HFFc6 (cell line): ENCODE measurements around the gene PLPP3. TPM values are rescaled to one million over a fixed set of nuclear protein-coding genes. Genes with fewer than 3 reads are reported as not detected.

Source experiments
- DNase-seq: peaks from one replicate; pipeline ENCODE4 v3.0.0-alpha.2; 2018
- H3K27ac Mint-ChIP-seq: 2 replicates; pipeline ENCODE4 v1.8.0; 2020; ENCODE audit warnings: mild to moderate bottlenecking, mixed read lengths
- H3K27me3 Mint-ChIP-seq: 2 replicates; pipeline ENCODE4 v1.8.0; 2021; ENCODE audit warnings: mild to moderate bottlenecking, moderate library complexity, mixed read lengths; ENCODE audit not compliant: insufficient read depth
- H3K36me3 Mint-ChIP-seq: 2 replicates; pipeline ENCODE4 v1.8.0; 2021; ENCODE audit warnings: low read depth, mixed read lengths
- H3K4me1 Mint-ChIP-seq: 2 replicates; pipeline ENCODE4 v1.8.0; 2020; ENCODE audit warnings: low read depth, mixed read lengths
- H3K4me3 Mint-ChIP-seq: 2 replicates; pipeline ENCODE4 v1.8.0; 2020; ENCODE audit warnings: mild to moderate bottlenecking, moderate library complexity, mixed read lengths
- H3K9me3 Mint-ChIP-seq: 2 replicates; pipeline ENCODE4 v1.8.0; 2020; ENCODE audit warnings: mild to moderate bottlenecking, mixed read lengths
- CTCF ChIP-seq: fragments of 200-600 bp; sonication (generic); IDR thresholded peaks from 2 replicates; pipeline ENCODE4 v1.5.0; 2021; ENCODE audit warnings: antibody characterized with exemption, mild to moderate bottlenecking
- total RNA-seq, 6 experiments: library from RNA; stranded (reverse); fragmentation: NEBNext Ultra II Directional; extraction: Animal tissue kit (Norgen Biotek cat#: 25700); gene quantifications; 2 replicates in 1 of 6; 3 replicates in 5 of 6; pipeline ENCODE4 v1.2.3, GENCODE V29; 2021

Gene PLPP3
- total RNA-seq, 6 experiments from 2014 or later: 15.1 to 29.9 (median 24.8) TPM

- H3K27ac Mint-ChIP-seq: peak overlapping the region; percentile 85
- H3K27me3 Mint-ChIP-seq: peaks cover 2% of the 10 kb centered on the region
- no peak for TF ChIP-seq CTCF
- peak; percentile 44 for DNase-seq
- no peaks in the 10 kb centered on the region for H3K9me3 Mint-ChIP-seq
- no peaks in the 10 kb centered on the region for H3K36me3 Mint-ChIP-seq
- peaks cover 46% of the 10 kb centered on the region for H3K4me1 Mint-ChIP-seq
- peak overlapping the region; percentile 93 for H3K4me3 Mint-ChIP-seq
These were observed 1.0 kb downstream of the PLPP3 start for GRCh38 chr1:56578138-56578962.

GRCh38 chr1:56577406-56578137, 1.8 kb downstream of the PLPP3 start:
- peak; percentile 21; the same call in 1 of the 2 replicates for TF ChIP-seq CTCF
- no peaks in the 10 kb centered on the region for H3K9me3 Mint-ChIP-seq
- peaks cover 54% of the 10 kb centered on the region for H3K4me1 Mint-ChIP-seq
- peak overlapping the region; percentile 85; the same call in 1 of the 2 replicates for H3K27ac Mint-ChIP-seq
- peak overlapping the region; percentile 93 for H3K4me3 Mint-ChIP-seq
- DNase-seq: no peak
- H3K27me3 Mint-ChIP-seq: peaks cover 2% of the 10 kb centered on the region
- no peaks in the 10 kb centered on the region for H3K36me3 Mint-ChIP-seq

GRCh38 chr1:56576880-56577405, 2.4 kb downstream of the PLPP3 start:
- TF ChIP-seq CTCF: peak; percentile 62
- Mint-ChIP-seq H3K9me3 (no peaks in the 10 kb centered on the region), H3K27ac (no peak overlapping the region; the same call in 1 of the 2 replicates), H3K4me1 (peaks cover 57% of the 10 kb centered on the region), H3K27me3 (peaks cover 2% of the 10 kb centered on the region), H3K4me3 (peak overlapping the region; percentile 93), H3K36me3 (no peaks in the 10 kb centered on the region)
- DNase-seq: no peak

- H3K36me3 Mint-ChIP-seq: no peaks in the 10 kb centered on the region
- H3K27ac Mint-ChIP-seq: no peak overlapping the region
- H3K4me3 Mint-ChIP-seq: peak overlapping the region; percentile 93
- no peak for DNase-seq
- peaks cover 2% of the 10 kb centered on the region for H3K27me3 Mint-ChIP-seq
- no peaks in the 10 kb centered on the region for H3K9me3 Mint-ChIP-seq
- TF ChIP-seq CTCF: no peak
- peaks cover 57% of the 10 kb centered on the region for H3K4me1 Mint-ChIP-seq
These were observed 3.5 kb downstream of the PLPP3 start for GRCh38 chr1:56575865-56576264.

GRCh38 chr1:56574794-56575193, 4.6 kb downstream of the PLPP3 start:
- Mint-ChIP-seq H3K4me1 (peaks cover 49% of the 10 kb centered on the region), H3K36me3 (no peaks in the 10 kb centered on the region), H3K4me3 (no peak overlapping the region), H3K9me3 (no peaks in the 10 kb centered on the region), H3K27me3 (peaks cover 2% of the 10 kb centered on the region; the same call in 1 of the 2 replicates), H3K27ac (no peak overlapping the region)
- TF ChIP-seq CTCF: no peak
- no peak for DNase-seq
